H1 (cell line): Measurements from ENCODE around the gene MAB21L3. TPM values are rescaled to one million over a fixed set of nuclear protein-coding genes. Genes with fewer than 3 reads are reported as not detected.

ENCODE experiments used
- CTCF ChIA-PET: fragments of 300-600 bp; sonication (Branson Sonifier 250); formaldehyde crosslinking; loops from one replicate; lab custom pipeline; 2021; ENCODE audit not compliant: partially characterized antibody; lab: Charles Lee
- POLR2A ChIA-PET: fragments of 300-600 bp; sonication (Branson Sonifier 250); formaldehyde crosslinking; loops from one replicate; lab custom pipeline; 2021; ENCODE audit warnings: inconsistent platforms; ENCODE audit not compliant: partially characterized antibody; lab: Charles Lee
- DNase-seq, 2 experiments: peaks; one replicate each; pipeline versions ENCODE4 v3.0.0 to v3.0.0-alpha.2; 2010 to 2022; ENCODE audit warnings: low spot score in 2 of 2, low read depth in 1 of 2, mixed read lengths in 1 of 2
- FAIRE-seq: peaks from 2 replicates; lab custom pipeline; 2011; peaks lifted over from hg19 to GRCh38; lab: Jason Lieb, UNC
- H2AFZ ChIP-seq: 2 replicates; pipeline ENCODE4 v1.8.1; 2012; ENCODE audit warnings: low read length, inconsistent platforms
- H2AK5ac ChIP-seq: 2 replicates; pipeline ENCODE4 v1.6.1; 2013; ENCODE audit warnings: low read depth, low read length
- H2BK120ac ChIP-seq: replicated peaks from 2 replicates; pipeline ENCODE3; 2013; ENCODE audit warnings: low read depth, low read length, inconsistent platforms
- H2BK12ac ChIP-seq: 2 replicates; pipeline ENCODE4 v1.6.1; 2013; ENCODE audit warnings: low read depth, low read length
- H2BK15ac ChIP-seq: 2 replicates; pipeline ENCODE4 v1.6.1; 2013; ENCODE audit warnings: low read length
- H2BK20ac ChIP-seq: 2 replicates; pipeline ENCODE4 v1.6.1; 2013; ENCODE audit warnings: low read length
- H2BK5ac ChIP-seq: 2 replicates; pipeline ENCODE4 v1.6.1; 2013; ENCODE audit warnings: low read depth, low read length
- H3K14ac ChIP-seq: 2 replicates; pipeline ENCODE4 v1.6.1; 2013; ENCODE audit warnings: inconsistent platforms; ENCODE audit not compliant: insufficient read length
- H3K18ac ChIP-seq: 2 replicates; pipeline ENCODE4 v1.6.1; 2013; ENCODE audit warnings: low read length; ENCODE audit errors: extremely low read depth
- H3K23ac ChIP-seq: 2 replicates; pipeline ENCODE4 v1.6.1; 2013; ENCODE audit warnings: inconsistent platforms; ENCODE audit not compliant: insufficient read length
- H3K23me2 ChIP-seq: 2 replicates; pipeline ENCODE4 v1.6.1; 2013; ENCODE audit warnings: low read depth, low read length
- H3K27ac ChIP-seq: 2 replicates; pipeline ENCODE4 v1.6.1; 2011; ENCODE audit warnings: low read depth, low read length, inconsistent platforms
- H3K27me3 ChIP-seq, 4 experiments: replicated peaks in 1 of 4; 1 replicate in 1 of 4; 2 replicates in 3 of 4; pipeline versions ENCODE4 v1.6.1 to v1.8.1; 2011 to 2013; ENCODE audit warnings: low read length in 3 of 4, mild to moderate bottlenecking in 3 of 4, inconsistent platforms in 2 of 4, mixed read lengths in 2 of 4, moderate library complexity in 1 of 4; ENCODE audit not compliant: control insufficient read depth in 3 of 4, insufficient read depth in 3 of 4; ENCODE audit errors: extremely low read depth in 1 of 4
- H3K36me3 ChIP-seq, 4 experiments: 2 replicates each; pipeline versions ENCODE4 v1.6.1 to v1.8.1; 2011 to 2013; ENCODE audit warnings: mild to moderate bottlenecking in 4 of 4, low read length in 3 of 4, moderate library complexity in 2 of 4, control low read depth in 1 of 4, inconsistent platforms in 1 of 4; ENCODE audit not compliant: insufficient read depth in 4 of 4, control insufficient read depth in 2 of 4
- H3K4ac ChIP-seq: replicated peaks from 2 replicates; pipeline ENCODE3; 2013; ENCODE audit warnings: low read length, low read depth, mixed read lengths, inconsistent platforms; ENCODE audit not compliant: insufficient read length
- H3K4me1 ChIP-seq, 4 experiments: replicated peaks in 1 of 4; 1 replicate in 1 of 4; 2 replicates in 3 of 4; pipeline versions ENCODE4 v1.6.1 to v1.8.1; 2011 to 2013; ENCODE audit warnings: low read length in 3 of 4, inconsistent platforms in 2 of 4, mixed read lengths in 1 of 4; ENCODE audit not compliant: insufficient read depth in 4 of 4, control insufficient read depth in 3 of 4
- H3K4me2 ChIP-seq, 2 experiments: 2 replicates each; pipeline versions ENCODE4 v1.6.1 to v1.8.1; 2011 to 2013; ENCODE audit warnings: low read depth in 2 of 2, low read length in 2 of 2, control low read depth in 1 of 2, inconsistent platforms in 1 of 2, mild to moderate bottlenecking in 1 of 2; ENCODE audit not compliant: insufficient read depth in 1 of 2
- H3K4me3 ChIP-seq, 4 experiments: fragments of 200-600, 300-600 bp in 1 of 4; sonication (generic), shearing (Covaris generic), sonication (Bioruptor Twin) in 1 of 4; 2 replicates each; pipeline versions ENCODE4 v1.5.1 to v1.8.1; 2011 to 2016; ENCODE audit warnings: low read length in 4 of 4, low read depth in 3 of 4, control low read depth in 2 of 4, inconsistent platforms in 2 of 4, mild to moderate bottlenecking in 2 of 4, mixed read lengths in 1 of 4, moderate library complexity in 1 of 4; ENCODE audit not compliant: insufficient read depth in 2 of 4; ENCODE audit errors: extremely low read depth in 1 of 4
- H3K56ac ChIP-seq: replicated peaks from 2 replicates; pipeline ENCODE3; 2013; ENCODE audit warnings: low read depth, mild to moderate bottlenecking, mixed read lengths, low read length, inconsistent platforms; ENCODE audit not compliant: insufficient read length
- H3K79me1 ChIP-seq: 2 replicates; pipeline ENCODE4 v1.6.1; 2013; ENCODE audit warnings: low read depth, low read length, control low read depth
- H3K79me2 ChIP-seq, 2 experiments: 2 replicates each; pipeline versions ENCODE4 v1.6.1 to v1.8.1; 2012 to 2013; ENCODE audit warnings: low read length in 2 of 2, mild to moderate bottlenecking in 2 of 2, inconsistent platforms in 1 of 2; ENCODE audit not compliant: insufficient read depth in 2 of 2, control insufficient read depth in 1 of 2
- H3K9ac ChIP-seq, 4 experiments: replicated peaks in 1 of 4; 1 replicate in 1 of 4; 2 replicates in 3 of 4; pipeline versions ENCODE4 v1.6.1 to v1.8.1; 2011 to 2013; ENCODE audit warnings: low read depth in 3 of 4, low read length in 3 of 4, control low read depth in 2 of 4, mild to moderate bottlenecking in 2 of 4, moderate library complexity in 2 of 4, inconsistent platforms in 1 of 4; ENCODE audit errors: extremely low read depth in 1 of 4
- H3K9me3 ChIP-seq, 2 experiments: 2 replicates each; pipeline versions ENCODE4 v1.6.1 to v1.8.1; 2012 to 2013; ENCODE audit warnings: mild to moderate bottlenecking in 2 of 2, moderate library complexity in 2 of 2, control low read depth in 1 of 2, inconsistent platforms in 1 of 2, low read depth in 1 of 2, low read length in 1 of 2, mixed read lengths in 1 of 2; ENCODE audit not compliant: insufficient read depth in 2 of 2
- H4K20me1 ChIP-seq, 2 experiments: replicated peaks in 1 of 2; 2 replicates each; pipeline versions ENCODE3 to v1.8.1; 2011 to 2013; ENCODE audit warnings: inconsistent platforms in 2 of 2, low read length in 2 of 2, mild to moderate bottlenecking in 1 of 2; ENCODE audit not compliant: insufficient read depth in 2 of 2, control insufficient read depth in 1 of 2
- H4K5ac ChIP-seq: 2 replicates; pipeline ENCODE4 v1.6.1; 2013; ENCODE audit warnings: low read length, low read depth, mixed read lengths, inconsistent platforms; ENCODE audit not compliant: insufficient read length
- H4K8ac ChIP-seq: 2 replicates; pipeline ENCODE4 v1.8.0; 2013; ENCODE audit warnings: mild to moderate bottlenecking, moderate library complexity, low read length, inconsistent platforms; ENCODE audit not compliant: insufficient read depth; ENCODE audit errors: extremely low read depth
- H4K91ac ChIP-seq: replicated peaks from 2 replicates; pipeline ENCODE3; 2013; ENCODE audit warnings: low read length, mixed read lengths, inconsistent platforms; ENCODE audit not compliant: insufficient read length
- CREB1 ChIP-seq: IDR thresholded peaks from 2 replicates; pipeline ENCODE4 v1.6.1; 2012; ENCODE audit warnings: inconsistent platforms
- CTBP2 ChIP-seq: IDR thresholded peaks from 2 replicates; pipeline ENCODE4 v1.7.0; 2011; ENCODE audit warnings: borderline replicate concordance, mild to moderate bottlenecking, moderate library complexity, mixed read lengths, low read length; ENCODE audit not compliant: insufficient read depth, insufficient read length
- FOSL1 ChIP-seq: IDR thresholded peaks from 2 replicates; pipeline ENCODE4 v1.6.1; 2011; ENCODE audit warnings: mild to moderate bottlenecking, low read depth, low read length, moderate library complexity; ENCODE audit not compliant: insufficient read depth
- GABPA ChIP-seq: IDR thresholded peaks from 2 replicates; pipeline ENCODE4 v1.6.1; 2011; ENCODE audit warnings: mild to moderate bottlenecking, low read length, moderate library complexity, borderline replicate concordance; ENCODE audit not compliant: insufficient read depth
- GTF2F1 ChIP-seq: IDR thresholded peaks from 2 replicates; pipeline ENCODE4 v1.6.1; 2012; ENCODE audit warnings: low read depth, low read length, improper control_type of control experiment, borderline replicate concordance
- HDAC2 ChIP-seq, 2 experiments: fragments of 300-600 bp in 1 of 2; sonication (generic) in 1 of 2; IDR thresholded peaks; 2 replicates each; pipeline ENCODE4 v1.6.1; 2011 to 2012; ENCODE audit warnings: low read depth in 2 of 2, low read length in 2 of 2, mild to moderate bottlenecking in 2 of 2, moderate library complexity in 2 of 2, borderline replicate concordance in 1 of 2, inconsistent platforms in 1 of 2
- JUN ChIP-seq: IDR thresholded peaks from 2 replicates; pipeline ENCODE4 v1.6.1; 2011; ENCODE audit warnings: low read depth, mild to moderate bottlenecking, improper control_type of control experiment, low read length
- PHF8 ChIP-seq: fragments of 200-600 bp; sonication (generic); conservative IDR thresholded peaks from 2 replicates; pipeline ENCODE4 v1.7.1; 2012; ENCODE audit warnings: low read depth, mild to moderate bottlenecking, inconsistent platforms, low read length, moderate library complexity
- SUZ12 ChIP-seq: fragments of 200-600 bp; sonication (generic); IDR thresholded peaks from 2 replicates; pipeline ENCODE4 v1.6.1; 2012; ENCODE audit warnings: mild to moderate bottlenecking, inconsistent platforms, low read length, moderate library complexity, mixed read lengths
- TCF12 ChIP-seq: IDR thresholded peaks from 2 replicates; pipeline ENCODE4 v1.6.1; 2011; ENCODE audit warnings: low read depth, mild to moderate bottlenecking, low read length
- YY1 ChIP-seq: IDR thresholded peaks from 2 replicates; pipeline ENCODE4 v1.6.1; 2011; ENCODE audit warnings: low read depth, mild to moderate bottlenecking, low read length
- WGBS, 2 experiments: shearing (Covaris generic) in 1 of 2; methylation state at CpG; one replicate each; pipeline versions ENCODE4 v1.1.6 to v1.1.7; 2013 to 2015; ENCODE audit warnings: low lambda C conversion rate in 2 of 2, mixed read lengths in 2 of 2, inconsistent platforms in 1 of 2, low coverage in 1 of 2, missing lambda C conversion rate in 1 of 2; ENCODE audit not compliant: insufficient replicate concordance in 2 of 2, insufficient coverage in 1 of 2, insufficient read length in 1 of 2; ENCODE audit errors: extremely low coverage in 1 of 2, missing lambda C conversion rate in 1 of 2; 5-methylcytosine and 5-hydroxymethylcytosine counted together
- polyA plus RNA-seq, 7 experiments: library from polyadenylated mRNA; depleted of rRNA in 3 of 7; stranded (reverse) in 5 of 7; unstranded in 2 of 7; fragments of >200 nt in 5 of 7; fragments of 200-250 nt in 2 of 7; gene quantifications; 1 replicate in 5 of 7; 2 replicates in 1 of 7; 4 replicates in 1 of 7; pipeline versions ENCODE4 v1.2.1 to v1.2.3, GENCODE V29; 2011 to 2013; ENCODE audit warnings: missing spikeins in 2 of 7, mixed read lengths in 2 of 7
- total RNA-seq: library from RNA; stranded (reverse); fragmentation: NEBNext Ultra II Directional; extraction: Animal tissue kit (Norgen Biotek cat#: 25700); gene quantifications from 2 replicates; pipeline ENCODE4 v1.2.1, GENCODE V29; 2021
- TF ChIP-seq, protein P1 (sequence below): IDR thresholded peaks from 2 replicates; pipeline ENCODE4 v1.6.1; 2012; ENCODE audit warnings: low read length, inconsistent platforms

MAB21L3 gene
- total and polyA plus RNA-seq, 2 of the 8 experiments (the other 6 are each of a cell fraction or from before 2014, with no cell fraction given), result not detected

DNA sequence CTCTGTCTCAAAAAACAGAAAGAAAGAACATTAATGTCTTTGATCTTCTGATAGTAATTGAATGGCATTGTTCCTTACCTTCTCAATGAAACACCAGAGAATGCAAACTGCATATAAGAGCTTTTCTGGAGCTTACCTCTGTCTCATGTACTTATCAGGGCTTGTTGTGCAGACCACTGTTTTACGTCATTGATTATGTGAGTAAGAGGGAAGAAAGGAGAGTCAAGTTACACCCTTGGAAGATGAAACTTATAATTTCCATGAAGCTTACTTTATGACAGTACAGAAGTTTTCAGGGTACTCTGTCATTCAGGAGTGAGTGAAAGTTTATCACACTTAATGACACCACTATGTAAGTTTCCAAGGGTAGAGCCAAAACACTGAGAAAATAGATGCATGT lies 49.0 kb upstream of the MAB21L3 start:
- Histone ChIP-seq H3K27ac (no peak overlapping the region), H2AFZ (no peak overlapping the region), H3K9ac (no peak overlapping the region), H2BK120ac (no peak overlapping the region), H2AK5ac (no peak overlapping the region), H3K27me3 (no peaks in the 10 kb centered on the region), H3K9me3 (no peaks in the 10 kb centered on the region; a peak in 2 of 4 replicates), H3K14ac (no peak overlapping the region), H4K20me1 (no peaks in the 10 kb centered on the region), H3K79me2 (no peaks in the 10 kb centered on the region), H3K18ac (no peak overlapping the region), H2BK20ac (no peak overlapping the region), H4K5ac (no peak overlapping the region), H3K56ac (no peak overlapping the region), H3K23ac (no peak overlapping the region), H2BK15ac (no peak overlapping the region), H4K91ac (no peak overlapping the region), H2BK5ac (no peak overlapping the region), H3K4me3 (no peak overlapping the region), H2BK12ac (no peak overlapping the region), H3K36me3 (0 out of 8 replicates have a peak, but pooled peaks cover 0 to 3% (median under 1%) of the 10 kb centered on the region in 4 experiments), H3K4me1 (no peaks in the 10 kb centered on the region), H4K8ac (no peak overlapping the region), H3K23me2 (no peaks in the 10 kb centered on the region), H3K4me2 (no peak overlapping the region), H3K79me1 (no peaks in the 10 kb centered on the region), H3K4ac (no peak overlapping the region)
- WGBS, 2 experiments, result 100% methylated on average over 1 of the region's 1 CpG; no CpG with 5 or more reads in 1 of the 2 experiments
- ChIA-PET POLR2A (no interaction called here), CTCF (interaction anchor here (1.4 kb wide), 2 partner anchors 28 to 253 kb away, joined by 3 to 4 read pairs; no protein-coding TSS in a partner anchor)
- DNase-seq, result no peak
- no peak for FAIRE-seq
- TF ChIP-seq SUZ12 (no peak), YY1 (no peak), CTBP2 (no peak), JUN (no peak), HDAC2 (IDR thresholded peaks at IDR 0.05; ENCODE audit: borderline replicate concordance in 1 of 2, low read depth in 2 of 2, low read length in 2 of 2) (no peak), GABPA (no peak), GTF2F1 (no peak), TCF12 (no peak), PHF8 (no peak), FOSL1 (no peak), CREB1 (no peak)
- TF ChIP-seq, protein P1, sequence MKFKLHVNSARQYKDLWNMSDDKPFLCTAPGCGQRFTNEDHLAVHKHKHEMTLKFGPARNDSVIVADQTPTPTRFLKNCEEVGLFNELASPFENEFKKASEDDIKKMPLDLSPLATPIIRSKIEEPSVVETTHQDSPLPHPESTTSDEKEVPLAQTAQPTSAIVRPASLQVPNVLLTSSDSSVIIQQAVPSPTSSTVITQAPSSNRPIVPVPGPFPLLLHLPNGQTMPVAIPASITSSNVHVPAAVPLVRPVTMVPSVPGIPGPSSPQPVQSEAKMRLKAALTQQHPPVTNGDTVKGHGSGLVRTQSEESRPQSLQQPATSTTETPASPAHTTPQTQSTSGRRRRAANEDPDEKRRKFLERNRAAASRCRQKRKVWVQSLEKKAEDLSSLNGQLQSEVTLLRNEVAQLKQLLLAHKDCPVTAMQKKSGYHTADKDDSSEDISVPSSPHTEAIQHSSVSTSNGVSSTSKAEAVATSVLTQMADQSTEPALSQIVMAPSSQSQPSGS, result no peak
